Measurements from ENCODE around the gene PAX4.

Gene PAX4, protein sequence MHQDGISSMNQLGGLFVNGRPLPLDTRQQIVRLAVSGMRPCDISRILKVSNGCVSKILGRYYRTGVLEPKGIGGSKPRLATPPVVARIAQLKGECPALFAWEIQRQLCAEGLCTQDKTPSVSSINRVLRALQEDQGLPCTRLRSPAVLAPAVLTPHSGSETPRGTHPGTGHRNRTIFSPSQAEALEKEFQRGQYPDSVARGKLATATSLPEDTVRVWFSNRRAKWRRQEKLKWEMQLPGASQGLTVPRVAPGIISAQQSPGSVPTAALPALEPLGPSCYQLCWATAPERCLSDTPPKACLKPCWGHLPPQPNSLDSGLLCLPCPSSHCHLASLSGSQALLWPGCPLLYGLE

DNA sequence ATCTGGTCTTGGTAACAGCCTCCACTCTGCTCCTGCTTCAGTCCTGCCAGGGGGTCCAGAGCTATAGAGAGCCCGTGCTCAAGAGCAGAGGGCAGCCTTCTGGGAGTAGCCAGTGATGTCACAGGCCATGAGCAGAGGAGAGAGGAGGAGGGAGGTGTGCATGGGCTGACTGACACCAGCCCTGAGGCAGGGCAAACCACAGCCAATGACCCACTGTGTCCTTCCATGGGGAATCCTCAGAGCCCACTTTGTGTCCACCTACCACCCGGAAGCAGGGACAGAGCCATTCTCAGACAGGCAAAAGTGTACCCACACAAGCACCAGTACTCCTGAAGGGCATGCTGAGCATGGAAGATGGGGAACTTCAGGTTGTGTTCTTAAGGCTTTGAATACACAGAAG lies at the start of gene PAX4:
Gene PAX4, minus strand, starts transcription at position 101 of the 400 bp plus-strand sequence. CDS start 2,214 bp downstream, outside the sequence.
- in situ Hi-C loops (cut with MboI; ENCODE audit: low pct_unique_long_range_greater_than_20kb, low sequenced_read_pairs, unreplicated experiment): no loop called here

DNA sequence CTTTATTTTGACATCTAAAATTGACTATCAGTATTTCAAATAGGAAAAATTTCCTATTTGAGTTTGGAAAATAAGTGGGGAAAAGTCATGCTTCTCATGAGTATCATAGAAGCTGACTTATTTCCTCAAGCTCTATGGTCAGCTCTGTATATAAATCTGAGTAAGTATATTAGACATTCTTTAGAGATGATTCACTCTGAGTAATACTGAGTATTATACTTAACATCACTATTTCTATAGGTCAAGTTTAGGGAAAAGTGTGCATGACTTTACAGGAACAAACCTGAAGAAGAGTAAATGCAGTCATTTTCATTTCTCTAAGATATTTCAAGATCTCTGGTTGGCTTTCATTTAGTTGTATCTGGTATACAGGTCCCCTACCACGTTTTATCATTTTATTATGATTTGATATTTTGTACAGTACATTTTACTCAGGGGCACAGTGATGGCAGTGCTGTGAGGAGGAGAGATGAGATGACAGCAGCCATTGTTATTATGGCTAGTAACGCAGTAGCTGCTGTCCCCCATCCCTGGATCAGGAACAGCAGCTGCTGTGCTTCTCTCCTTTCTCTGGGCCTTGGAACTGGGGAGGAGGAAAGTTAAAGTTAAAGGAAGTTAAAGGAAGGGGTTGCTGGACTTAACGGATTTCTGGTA lies 49.2 kb upstream of the PAX4 start:
- TF ChIP-seq, protein P1, sequence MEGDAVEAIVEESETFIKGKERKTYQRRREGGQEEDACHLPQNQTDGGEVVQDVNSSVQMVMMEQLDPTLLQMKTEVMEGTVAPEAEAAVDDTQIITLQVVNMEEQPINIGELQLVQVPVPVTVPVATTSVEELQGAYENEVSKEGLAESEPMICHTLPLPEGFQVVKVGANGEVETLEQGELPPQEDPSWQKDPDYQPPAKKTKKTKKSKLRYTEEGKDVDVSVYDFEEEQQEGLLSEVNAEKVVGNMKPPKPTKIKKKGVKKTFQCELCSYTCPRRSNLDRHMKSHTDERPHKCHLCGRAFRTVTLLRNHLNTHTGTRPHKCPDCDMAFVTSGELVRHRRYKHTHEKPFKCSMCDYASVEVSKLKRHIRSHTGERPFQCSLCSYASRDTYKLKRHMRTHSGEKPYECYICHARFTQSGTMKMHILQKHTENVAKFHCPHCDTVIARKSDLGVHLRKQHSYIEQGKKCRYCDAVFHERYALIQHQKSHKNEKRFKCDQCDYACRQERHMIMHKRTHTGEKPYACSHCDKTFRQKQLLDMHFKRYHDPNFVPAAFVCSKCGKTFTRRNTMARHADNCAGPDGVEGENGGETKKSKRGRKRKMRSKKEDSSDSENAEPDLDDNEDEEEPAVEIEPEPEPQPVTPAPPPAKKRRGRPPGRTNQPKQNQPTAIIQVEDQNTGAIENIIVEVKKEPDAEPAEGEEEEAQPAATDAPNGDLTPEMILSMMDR (IDR thresholded peaks at IDR 0.05; ENCODE audit: extremely low read depth, insufficient read depth, missing control alignments): no peak
- no peak for DNase-seq (ENCODE audit: low spot score)
- in situ Hi-C loops (cut with MboI; ENCODE audit: low pct_unique_long_range_greater_than_20kb, low sequenced_read_pairs, unreplicated experiment): no loop called here

More for the DNA sequence above, at the start of gene PAX4:
- no peak for DNase-seq (ENCODE audit: low spot score)
- TF ChIP-seq, protein P1 (IDR thresholded peaks at IDR 0.05; ENCODE audit: extremely low read depth, insufficient read depth, missing control alignments): no peak

DNA sequence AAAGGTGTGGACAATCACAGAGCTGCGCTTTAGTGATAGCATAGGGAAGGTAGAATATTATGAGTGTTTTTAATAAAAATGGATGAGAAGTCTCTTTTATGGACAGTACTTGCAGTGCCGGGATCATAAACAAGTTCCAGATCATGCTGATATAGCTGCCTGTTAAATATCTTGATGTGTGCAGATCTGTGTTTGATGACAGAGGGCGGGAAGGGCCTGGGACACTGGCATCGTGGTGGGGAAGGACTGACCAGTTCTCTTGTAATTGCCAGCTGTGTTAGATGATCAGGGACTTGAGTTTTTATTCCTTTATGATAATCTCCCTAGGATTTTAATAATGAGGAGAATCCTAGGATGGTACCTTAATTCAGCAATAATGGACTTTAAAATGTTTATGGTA lies 48.7 kb upstream of the PAX4 start:
- no peak for DNase-seq (ENCODE audit: low spot score)
- in situ Hi-C loops (cut with MboI; ENCODE audit: low pct_unique_long_range_greater_than_20kb, low sequenced_read_pairs, unreplicated experiment): no loop called here
- TF ChIP-seq, protein P1 (IDR thresholded peaks at IDR 0.05; ENCODE audit: extremely low read depth, insufficient read depth, missing control alignments): no peak

DNA sequence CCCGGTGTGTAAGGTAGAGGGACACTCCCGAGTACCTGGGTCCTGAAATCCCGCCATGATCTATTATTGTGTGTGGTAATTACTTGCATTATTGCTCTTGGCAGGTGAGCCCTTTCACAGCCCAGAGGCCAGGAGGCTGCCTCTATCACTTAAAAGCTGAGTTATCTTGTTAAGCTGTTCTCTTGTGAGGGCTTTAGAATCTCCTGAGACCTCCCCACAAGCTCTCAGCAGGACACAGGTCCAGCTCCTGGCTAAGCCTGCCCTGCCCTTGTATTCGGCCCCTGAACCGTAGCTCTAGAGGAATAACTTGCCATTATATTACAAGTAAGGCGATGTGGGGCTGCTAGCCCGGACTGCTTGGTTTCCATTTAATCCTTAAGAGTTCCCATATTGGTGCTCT lies 48.0 kb upstream of the PAX4 start:
- TF ChIP-seq, protein P1 (IDR thresholded peaks at IDR 0.05; ENCODE audit: extremely low read depth, insufficient read depth, missing control alignments): no peak
- in situ Hi-C loops (cut with MboI; ENCODE audit: low pct_unique_long_range_greater_than_20kb, low sequenced_read_pairs, unreplicated experiment): no loop called here
- no peak for DNase-seq (ENCODE audit: low spot score)

DNA sequence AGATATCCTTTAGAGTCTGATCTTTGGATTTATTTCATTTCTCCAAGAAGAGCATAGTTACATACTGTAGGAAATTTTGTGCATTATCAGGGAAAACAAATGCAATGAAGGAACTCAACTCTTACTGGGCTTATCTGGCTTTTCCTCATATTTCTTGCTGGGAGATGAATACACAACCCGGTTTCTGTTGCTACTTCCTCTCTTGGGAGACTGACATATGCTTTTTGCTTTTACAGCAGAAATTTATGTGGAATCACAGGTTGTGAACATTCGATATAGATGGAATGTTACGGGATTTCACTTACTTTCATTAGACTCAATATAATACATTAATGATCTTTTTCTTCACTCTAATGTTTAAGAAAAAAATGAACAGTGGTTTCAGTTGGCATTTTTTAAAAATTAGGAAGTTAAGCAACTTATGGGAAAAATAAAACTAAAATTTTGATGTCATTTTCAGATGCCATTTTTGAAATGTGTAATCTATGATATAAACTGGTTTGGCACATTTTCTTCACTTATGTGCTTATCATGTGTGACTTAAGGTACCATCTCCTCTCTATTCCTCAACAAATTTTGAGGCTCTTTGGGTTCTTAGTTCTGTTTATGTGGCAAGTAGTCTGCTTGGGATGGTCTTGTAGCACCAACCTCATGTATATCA lies 41.2 kb upstream of the PAX4 start:
- in situ Hi-C loops (cut with MboI; ENCODE audit: low pct_unique_long_range_greater_than_20kb, low sequenced_read_pairs, unreplicated experiment): no loop called here
- DNase-seq (ENCODE audit: low spot score): no peak
- TF ChIP-seq, protein P1 (IDR thresholded peaks at IDR 0.05; ENCODE audit: extremely low read depth, insufficient read depth, missing control alignments): no peak

DNA sequence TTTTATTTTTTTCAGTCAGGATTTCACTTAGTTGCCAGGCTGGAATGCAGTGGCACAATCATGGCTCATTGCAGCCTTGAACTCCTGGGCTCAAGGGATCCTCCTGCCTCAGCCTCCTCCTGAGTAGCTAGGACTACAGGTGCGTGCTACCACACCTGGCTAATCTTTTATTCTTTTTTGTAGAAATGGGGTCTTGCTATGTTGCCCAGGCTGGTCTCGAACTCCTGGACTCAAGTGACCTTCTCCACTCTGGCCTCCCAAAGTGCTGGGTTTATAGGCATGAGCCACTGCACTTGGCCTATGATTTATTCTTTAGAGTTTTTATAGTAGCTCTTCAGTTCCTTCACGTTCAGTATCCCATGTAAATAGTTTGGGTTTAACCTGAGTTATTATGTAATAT lies 39.6 kb upstream of the PAX4 start:
- TF ChIP-seq, protein P1 (IDR thresholded peaks at IDR 0.05; ENCODE audit: extremely low read depth, insufficient read depth, missing control alignments): no peak
- no peak for DNase-seq (ENCODE audit: low spot score)
- in situ Hi-C loops (cut with MboI; ENCODE audit: low pct_unique_long_range_greater_than_20kb, low sequenced_read_pairs, unreplicated experiment): no loop called here
